HG02759 (cell line): Measurements from ENCODE around the gene BPIFB3.
"Not testable (repeated sequence)": the region's sequence is repeated elsewhere in the genome, so short reads cannot be mapped to it uniquely, and the experiment has no call there.

ENCODE experiments used
- ATAC-seq: cut with Tn5 transposase; IDR thresholded peaks from one replicate; pipeline ENCODE4 v1.9.1; 2021; ENCODE audit warnings: mild to moderate bottlenecking, moderate library complexity; ENCODE audit not compliant: unreplicated experiment

The BPIFB3 gene

GRCh38 chr20:33112547-33113386 lies 59.1 kb downstream of the BPIFB3 start:
- no peak for ATAC-seq

GRCh38 chr20:33113387-33113908 lies 59.7 kb downstream of the BPIFB3 start:
- no peak for ATAC-seq

DNA sequence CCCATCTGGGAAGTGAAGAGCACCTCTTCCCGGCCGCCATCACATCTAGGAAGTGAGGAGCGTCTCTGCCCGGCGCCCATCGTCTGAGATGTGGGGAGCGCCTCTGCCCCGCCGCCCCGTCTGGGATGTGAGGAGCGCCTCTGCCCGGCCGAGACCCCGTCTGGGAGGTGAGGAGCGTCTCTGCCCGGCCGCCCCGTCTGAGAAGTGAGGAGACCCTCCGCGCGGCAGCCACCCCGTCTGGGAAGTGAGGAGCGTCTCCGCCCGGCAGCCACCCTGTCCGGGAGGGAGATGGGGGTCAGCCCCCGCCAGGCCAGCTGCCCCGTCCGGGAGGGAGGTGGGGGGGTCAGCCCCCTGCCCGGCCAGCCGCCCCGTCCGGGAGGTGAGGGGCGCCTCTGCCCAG lies 61.8 kb downstream of the BPIFB3 start:
- not testable (repeated sequence) for ATAC-seq

DNA sequence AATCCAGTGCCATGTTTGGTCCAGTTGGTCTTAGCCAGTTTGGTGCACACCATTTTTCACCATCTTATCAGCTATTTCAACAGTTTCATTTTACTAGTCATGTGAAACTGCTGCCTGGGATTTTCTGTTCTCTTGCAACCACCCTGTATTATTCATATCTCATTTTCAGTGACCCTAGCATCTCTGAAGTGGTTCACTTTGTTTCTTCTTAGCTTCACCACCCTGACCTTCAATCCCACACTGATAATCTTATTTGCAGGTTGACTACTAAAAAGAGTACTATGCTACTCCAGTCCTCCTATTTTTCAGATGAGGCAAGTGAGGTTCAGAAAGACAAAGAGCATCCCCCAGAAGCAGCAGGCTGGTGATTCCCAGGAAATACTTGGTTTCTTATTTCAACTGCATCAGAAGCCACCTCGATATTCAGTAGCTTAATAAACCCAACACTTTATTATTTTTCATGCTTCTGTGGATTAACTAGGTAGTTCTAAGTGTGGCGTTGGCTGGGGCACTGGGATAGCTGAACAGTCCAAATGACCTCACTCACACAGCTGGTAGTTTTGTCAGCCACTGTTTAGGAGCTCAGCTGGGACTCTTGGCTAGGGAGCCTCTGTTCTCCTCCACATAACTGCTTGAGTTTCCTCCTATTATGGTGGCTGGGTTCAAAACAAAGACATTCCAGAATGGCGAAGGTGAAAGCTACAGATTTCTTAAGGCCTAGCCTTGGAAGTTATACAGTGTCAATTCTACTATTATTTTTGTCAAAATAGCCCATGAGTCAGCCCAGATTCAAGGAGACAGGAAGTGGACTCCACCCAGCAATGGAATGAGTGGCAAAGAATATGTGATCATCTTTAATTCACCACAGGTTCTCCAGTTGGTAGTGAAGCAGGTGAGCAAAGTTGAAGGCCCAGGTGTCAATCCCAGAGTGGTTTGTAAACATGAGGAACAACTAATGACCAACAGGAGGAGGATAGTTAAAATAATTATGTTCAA lies 66.3 kb downstream of the BPIFB3 start:
- no peak for ATAC-seq

- no peak for ATAC-seq
Observed at GRCh38 chr20:33120934-33121333, 67.2 kb downstream of the BPIFB3 start.

- ATAC-seq = not testable (repeated sequence)
Observed at GRCh38 chr20:33122297-33122696, 68.6 kb downstream of the BPIFB3 start.
